ENCODE results near the gene GFY. TPM values are rescaled to one million over a fixed set of nuclear protein-coding genes. Genes with fewer than 3 reads are reported as not detected.

The GFY gene
- total and polyA plus RNA-seq, 2 donors (not counting 1 experiment from before 2014, with no cell fraction given) = not detected

GRCh38 chr19:49393881-49394280, 31.3 kb upstream of the GFY start:
- WGBS (ENCODE audit: insufficient coverage) = no CpG with 5 or more reads among the region's 5 CpGs
- Histone ChIP-seq H3K4me2 (replicated peaks; ENCODE audit: low read depth, low read length, poor library complexity, severe bottlenecking) (no peak overlapping the region), H3K27ac (ENCODE audit: low read length in 2 of 2) (no peak overlapping the region), H3K4me3 (ENCODE audit: control extremely low read depth in 1 of 5, extremely low read depth in 1 of 5, insufficient read depth in 1 of 5, low read depth in 2 of 5, low read length in 4 of 5) (no peak overlapping the region), H3K79me2 (ENCODE audit: control insufficient read depth, insufficient read depth, low read length) (no peaks in the 10 kb centered on the region), H3K27me3 (replicated peaks in 1 of 4; ENCODE audit: control extremely low read depth in 1 of 4, control insufficient read depth in 3 of 4, insufficient read depth in 4 of 4, low read length in 3 of 4) (no peaks in the 10 kb centered on the region), H4K20me1 (ENCODE audit: control insufficient read depth, insufficient read depth, low read length, poor library complexity, severe bottlenecking) (no peaks in the 10 kb centered on the region), H3K36me3 (replicated peaks in 1 of 2; ENCODE audit: control extremely low read depth in 1 of 2, control insufficient read depth in 1 of 2, extremely low read depth in 1 of 2, insufficient read depth in 2 of 2, low read length in 1 of 2) (no peaks in the 10 kb centered on the region), H3K9ac (ENCODE audit: low read length) (no peak overlapping the region), H3K4me1 (ENCODE audit: control insufficient read depth in 2 of 2, insufficient read depth in 2 of 2, low read length in 2 of 2) (peaks cover 16 to 32% of the 10 kb centered on the region in 2 donors), H2AFZ (ENCODE audit: insufficient read depth, low read depth, low read length, poor library complexity, severe bottlenecking) (no peak overlapping the region), H3K9me3 (ENCODE audit: control extremely low read depth in 1 of 3, control insufficient read depth in 2 of 3, insufficient read depth in 1 of 3, low read length in 2 of 3) (no peaks in the 10 kb centered on the region)
- H3K27me3 Mint-ChIP-seq = no peaks in the 10 kb centered on the region
- ATAC-seq (ENCODE audit: low read depth) (no peak), DNase-seq (no peak)
- TF ChIP-seq EZH2 (IDR thresholded peaks at IDR 0.05; ENCODE audit: borderline replicate concordance, insufficient read depth, low read depth, low read length, poor library complexity, severe bottlenecking) (no peak), CTCF (IDR thresholded peaks at IDR 0.05) (no peak)
- H3K9me3 Mint-ChIP-seq (ENCODE audit: insufficient read depth) = no peaks in the 10 kb centered on the region
- peaks cover 28% of the 10 kb centered on the region for H3K4me1 Mint-ChIP-seq
- ChIA-PET POLR2A (interaction anchor here (0.6 kb wide), 1 partner anchor 172 kb away, joined by 3 read pairs; no protein-coding TSS in a partner anchor), CTCF (interaction anchor here (0.6 to 5.9 kb wide), 11 partner anchors 10 to 485 kb away, joined by 3 to 54 read pairs (median 5); partner anchors contain the start of gene PIH1D1)
- intact Hi-C loops (cut with micrococcal nuclease) = loop anchor here (2.0 to 5.0 kb wide), 3 partner anchors 33 to 167 kb away; partner anchors contain the start of gene GFY
- H3K27ac Mint-ChIP-seq = no peak overlapping the region
- H3K4me3 Mint-ChIP-seq = no peak overlapping the region

- Histone ChIP-seq H3K4me2 (replicated peaks; ENCODE audit: low read depth, low read length, poor library complexity, severe bottlenecking) (no peak overlapping the region), H3K36me3 (replicated peaks in 1 of 2; ENCODE audit: control extremely low read depth in 1 of 2, control insufficient read depth in 1 of 2, extremely low read depth in 1 of 2, insufficient read depth in 2 of 2, low read length in 1 of 2) (no peaks in the 10 kb centered on the region), H4K20me1 (ENCODE audit: control insufficient read depth, insufficient read depth, low read length, poor library complexity, severe bottlenecking) (no peaks in the 10 kb centered on the region), H3K27ac (ENCODE audit: low read length in 2 of 2) (no peak overlapping the region), H3K4me3 (ENCODE audit: control extremely low read depth in 1 of 5, extremely low read depth in 1 of 5, insufficient read depth in 1 of 5, low read depth in 2 of 5, low read length in 4 of 5) (no peak overlapping the region), H3K27me3 (replicated peaks in 1 of 4; ENCODE audit: control extremely low read depth in 1 of 4, control insufficient read depth in 3 of 4, insufficient read depth in 4 of 4, low read length in 3 of 4) (no peaks in the 10 kb centered on the region), H3K4me1 (ENCODE audit: control insufficient read depth in 2 of 2, insufficient read depth in 2 of 2, low read length in 2 of 2) (peaks cover 13 to 16% of the 10 kb centered on the region in 2 donors), H3K9ac (ENCODE audit: low read length) (no peak overlapping the region), H2AFZ (ENCODE audit: insufficient read depth, low read depth, low read length, poor library complexity, severe bottlenecking) (no peak overlapping the region), H3K79me2 (ENCODE audit: control insufficient read depth, insufficient read depth, low read length) (no peaks in the 10 kb centered on the region), H3K9me3 (ENCODE audit: control extremely low read depth in 1 of 3, control insufficient read depth in 2 of 3, insufficient read depth in 1 of 3, low read length in 2 of 3) (no peaks in the 10 kb centered on the region)
- DNase-seq (no peak), ATAC-seq (ENCODE audit: low read depth) (no peak)
- POLR2A ChIA-PET = no interaction called here
- TF ChIP-seq EZH2 (IDR thresholded peaks at IDR 0.05; ENCODE audit: borderline replicate concordance, insufficient read depth, low read depth, low read length, poor library complexity, severe bottlenecking) (no peak), CTCF (IDR thresholded peaks at IDR 0.05) (no peak)
- no peaks in the 10 kb centered on the region for H3K27me3 Mint-ChIP-seq
- CTCF ChIA-PET = interaction anchor here (0.5 to 0.6 kb wide), 2 partner anchors 48 to 170 kb away, joined by 3 to 4 read pairs; no protein-coding TSS in a partner anchor
- peak overlapping the region; percentile 46 for H3K27ac Mint-ChIP-seq
- peaks cover 13% of the 10 kb centered on the region for H3K4me1 Mint-ChIP-seq
- H3K9me3 Mint-ChIP-seq (ENCODE audit: insufficient read depth) = no peaks in the 10 kb centered on the region
- intact Hi-C loops (cut with micrococcal nuclease) = no loop called here
- no peak overlapping the region for H3K4me3 Mint-ChIP-seq
- 81% methylated on average over 7 of the region's 15 CpGs for WGBS (ENCODE audit: insufficient coverage)
These were observed 29.4 kb upstream of the GFY start for GRCh38 chr19:49395581-49396407.

Data from B cell (primary cell).